ENCODE measurements around the gene SDF2L1. TPM values are rescaled to one million over a fixed set of nuclear protein-coding genes. Genes with fewer than 3 reads are reported as not detected.
"Not testable (repeated sequence)": the region's sequence is repeated elsewhere in the genome, so short reads cannot be mapped to it uniquely, and the experiment has no call there.

Gene SDF2L1
- polyA plus RNA-seq (2012; ENCODE audit: low read depth, missing spikeins): 40.5 TPM

- TF ChIP-seq POLR2AphosphoS5 (IDR thresholded peaks at IDR 0.05; ENCODE audit: low read depth, low read length) (peak; percentile 25; the same call in 1 of the 2 replicates), POLR2A (IDR thresholded peaks at IDR 0.05; ENCODE audit: low read depth, low read length) (peak; percentile 71), SPI1 (IDR thresholded peaks at IDR 0.05; ENCODE audit: low read depth, low read length) (no peak)
- peak; percentile 100 for FAIRE-seq
These were observed at the start of gene SDF2L1 for GRCh38 chr22:21641789-21642583. Gene SDF2L1 (plus strand): TSS chr22:21642302. CDS start chr22:21642337, 35 bp downstream.

GRCh38 chr22:21592422-21592821 lies 49.7 kb upstream of the SDF2L1 start:
- DNase-seq (ENCODE audit: insufficient read length, low spot score) (no peak), FAIRE-seq (no peak)
- TF ChIP-seq PAX5 (IDR thresholded peaks at IDR 0.05; ENCODE audit: insufficient read depth, low read length, severe bottlenecking): no peak
- TF ChIP-seq SPI1 (IDR thresholded peaks at IDR 0.05; ENCODE audit: low read depth, low read length): no peak
- no peak for TF ChIP-seq TAF1 (IDR thresholded peaks at IDR 0.05; ENCODE audit: low read depth, low read length)
- TF ChIP-seq POLR2AphosphoS5 (IDR thresholded peaks at IDR 0.05; ENCODE audit: low read depth, low read length): no peak
- no peak for TF ChIP-seq POU2F2 (IDR thresholded peaks at IDR 0.05; ENCODE audit: low read depth, low read length)
- no peak for TF ChIP-seq POLR2A (IDR thresholded peaks at IDR 0.05; ENCODE audit: low read depth, low read length)

More at GRCh38 chr22:21641789-21642583, at the start of gene SDF2L1:
- DNase-seq (ENCODE audit: insufficient read length, low spot score): peak; percentile 99

GRCh38 chr22:21593406-21594232 lies 48.5 kb upstream of the SDF2L1 start:
- TF ChIP-seq SPI1 (IDR thresholded peaks at IDR 0.05; ENCODE audit: low read depth, low read length): no peak
- no peak for TF ChIP-seq POLR2AphosphoS5 (IDR thresholded peaks at IDR 0.05; ENCODE audit: low read depth, low read length)
- TF ChIP-seq POLR2A (IDR thresholded peaks at IDR 0.05; ENCODE audit: low read depth, low read length): no peak
- TF ChIP-seq POU2F2 (IDR thresholded peaks at IDR 0.05; ENCODE audit: low read depth, low read length): no peak
- no peak for TF ChIP-seq TAF1 (IDR thresholded peaks at IDR 0.05; ENCODE audit: low read depth, low read length)
- TF ChIP-seq PAX5 (IDR thresholded peaks at IDR 0.05; ENCODE audit: insufficient read depth, low read length, severe bottlenecking): no peak
- no peak for DNase-seq (ENCODE audit: insufficient read length, low spot score)
- FAIRE-seq: no peak

- TF ChIP-seq PAX5 (IDR thresholded peaks at IDR 0.05; ENCODE audit: insufficient read depth, low read length, severe bottlenecking) (no peak), TAF1 (IDR thresholded peaks at IDR 0.05; ENCODE audit: low read depth, low read length) (no peak), POLR2AphosphoS5 (IDR thresholded peaks at IDR 0.05; ENCODE audit: low read depth, low read length) (no peak), POLR2A (IDR thresholded peaks at IDR 0.05; ENCODE audit: low read depth, low read length) (no peak), POU2F2 (IDR thresholded peaks at IDR 0.05; ENCODE audit: low read depth, low read length) (no peak), SPI1 (IDR thresholded peaks at IDR 0.05; ENCODE audit: low read depth, low read length) (no peak)
These were observed 47.1 kb upstream of the SDF2L1 start for GRCh38 chr22:21594865-21595452.

GRCh38 chr22:21596356-21597135 lies 45.6 kb upstream of the SDF2L1 start:
- not testable (repeated sequence) for FAIRE-seq; DNase-seq (ENCODE audit: insufficient read length, low spot score)

More at GRCh38 chr22:21594865-21595452, 47.1 kb upstream of the SDF2L1 start:
- DNase-seq (ENCODE audit: insufficient read length, low spot score) (no peak), FAIRE-seq (no peak)

- no peak for TF ChIP-seq POU2F2 (IDR thresholded peaks at IDR 0.05; ENCODE audit: low read depth, low read length)
- no peak for TF ChIP-seq PAX5 (IDR thresholded peaks at IDR 0.05; ENCODE audit: insufficient read depth, low read length, severe bottlenecking)
- TF ChIP-seq POLR2AphosphoS5 (IDR thresholded peaks at IDR 0.05; ENCODE audit: low read depth, low read length): no peak
- no peak for TF ChIP-seq SPI1 (IDR thresholded peaks at IDR 0.05; ENCODE audit: low read depth, low read length)
- no peak for TF ChIP-seq POLR2A (IDR thresholded peaks at IDR 0.05; ENCODE audit: low read depth, low read length)
- TF ChIP-seq TAF1 (IDR thresholded peaks at IDR 0.05; ENCODE audit: low read depth, low read length): no peak
- no peak for FAIRE-seq
- DNase-seq (ENCODE audit: insufficient read length, low spot score): no peak
These were observed 43.8 kb upstream of the SDF2L1 start for GRCh38 chr22:21598302-21598701.

- TF ChIP-seq TAF1 (IDR thresholded peaks at IDR 0.05; ENCODE audit: low read depth, low read length) (no peak), PAX5 (IDR thresholded peaks at IDR 0.05; ENCODE audit: insufficient read depth, low read length, severe bottlenecking) (no peak), POU2F2 (IDR thresholded peaks at IDR 0.05; ENCODE audit: low read depth, low read length) (no peak), SPI1 (IDR thresholded peaks at IDR 0.05; ENCODE audit: low read depth, low read length) (no peak), POLR2AphosphoS5 (IDR thresholded peaks at IDR 0.05; ENCODE audit: low read depth, low read length) (no peak), POLR2A (IDR thresholded peaks at IDR 0.05; ENCODE audit: low read depth, low read length) (no peak)
- no peak for FAIRE-seq
- no peak for DNase-seq (ENCODE audit: insufficient read length, low spot score)
These were observed 42.8 kb upstream of the SDF2L1 start for GRCh38 chr22:21599053-21599893.

- FAIRE-seq: no peak
- no peak for TF ChIP-seq SPI1 (IDR thresholded peaks at IDR 0.05; ENCODE audit: low read depth, low read length)
- TF ChIP-seq POLR2A (IDR thresholded peaks at IDR 0.05; ENCODE audit: low read depth, low read length): no peak
- TF ChIP-seq POLR2AphosphoS5 (IDR thresholded peaks at IDR 0.05; ENCODE audit: low read depth, low read length): no peak
- TF ChIP-seq TAF1 (IDR thresholded peaks at IDR 0.05; ENCODE audit: low read depth, low read length): no peak
- TF ChIP-seq PAX5 (IDR thresholded peaks at IDR 0.05; ENCODE audit: insufficient read depth, low read length, severe bottlenecking): no peak
- TF ChIP-seq POU2F2 (IDR thresholded peaks at IDR 0.05; ENCODE audit: low read depth, low read length): no peak
- DNase-seq (ENCODE audit: insufficient read length, low spot score): no peak
These were observed 39.5 kb upstream of the SDF2L1 start for GRCh38 chr22:21602579-21602978.

Measured in GM12891 (cell line).